H9 (cell line): Measurements from ENCODE around the gene HMG20B. TPM values are rescaled to one million over a fixed set of nuclear protein-coding genes. Genes with fewer than 3 reads are reported as not detected.
A peak's percentile ranks its signal among the peaks of the same experiment; 100 is the strongest.

Experiments used
- DNase-seq: peaks from one replicate; pipeline ENCODE4 v3.0.0-alpha.2; 2017
- H2AFZ ChIP-seq: one replicate; pipeline ENCODE4 v1.6.1; 2013; ENCODE audit warnings: mild to moderate bottlenecking, low read length, control low read depth, moderate library complexity
- H2AK5ac ChIP-seq: 2 replicates; pipeline ENCODE4 v1.6.1; 2013; ENCODE audit warnings: low read length, control low read depth, mixed read lengths; ENCODE audit not compliant: insufficient read length
- H2BK120ac ChIP-seq: one replicate; pipeline ENCODE4 v1.6.1; 2013; ENCODE audit warnings: low read depth, mild to moderate bottlenecking, low read length, control low read depth, inconsistent platforms; ENCODE audit not compliant: poor library complexity, severe bottlenecking
- H2BK12ac ChIP-seq: 2 replicates; pipeline ENCODE4 v1.6.1; 2013; ENCODE audit warnings: low read length, control low read depth, mixed read lengths, low read depth; ENCODE audit not compliant: insufficient read length
- H2BK15ac ChIP-seq: 2 replicates; pipeline ENCODE4 v1.6.1; 2013; ENCODE audit warnings: low read depth, low read length, control low read depth
- H2BK20ac ChIP-seq: one replicate; pipeline ENCODE4 v1.6.1; 2013; ENCODE audit warnings: low read depth, mild to moderate bottlenecking, low read length, control low read depth, inconsistent platforms; ENCODE audit not compliant: poor library complexity, severe bottlenecking
- H2BK5ac ChIP-seq: 2 replicates; pipeline ENCODE4 v1.6.1; 2013; ENCODE audit warnings: low read length, control low read depth, mixed read lengths; ENCODE audit not compliant: insufficient read length
- H3K14ac ChIP-seq: 2 replicates; pipeline ENCODE4 v1.6.1; 2013; ENCODE audit warnings: low read length, control low read depth; ENCODE audit not compliant: insufficient read depth
- H3K18ac ChIP-seq: 2 replicates; pipeline ENCODE4 v1.6.1; 2013; ENCODE audit warnings: low read depth, mild to moderate bottlenecking, mixed read lengths, low read length, control low read depth; ENCODE audit not compliant: insufficient read length
- H3K23ac ChIP-seq: 2 replicates; pipeline ENCODE4 v1.6.1; 2013; ENCODE audit warnings: low read length, control low read depth, mixed read lengths, low read depth; ENCODE audit not compliant: insufficient read length
- H3K23me2 ChIP-seq: 2 replicates; pipeline ENCODE4 v1.6.1; 2013; ENCODE audit warnings: low read depth, mild to moderate bottlenecking, mixed read lengths, low read length, control low read depth; ENCODE audit not compliant: insufficient read length, poor library complexity, severe bottlenecking
- H3K27ac ChIP-seq: 2 replicates; pipeline ENCODE4 v1.5.1; 2013; ENCODE audit warnings: low read length, control low read depth, mixed read lengths, low read depth; ENCODE audit not compliant: insufficient read length
- H3K27me3 ChIP-seq: 2 replicates; pipeline ENCODE4 v1.6.1; 2013; ENCODE audit warnings: low read length, control low read depth, inconsistent platforms; ENCODE audit not compliant: insufficient read depth
- H3K4ac ChIP-seq: 2 replicates; pipeline ENCODE4 v1.6.1; 2013; ENCODE audit warnings: low read depth, mild to moderate bottlenecking, control low read depth, inconsistent platforms, low read length, moderate library complexity
- H3K4me1 ChIP-seq: 2 replicates; pipeline ENCODE4 v1.6.1; 2013; ENCODE audit warnings: low read length, control low read depth, inconsistent platforms; ENCODE audit not compliant: insufficient read depth
- H3K4me2 ChIP-seq: 2 replicates; pipeline ENCODE4 v1.6.1; 2013; ENCODE audit warnings: low read length, control low read depth, mixed read lengths; ENCODE audit not compliant: insufficient read length, insufficient read depth
- H3K56ac ChIP-seq: 2 replicates; pipeline ENCODE4 v1.6.1; 2013; ENCODE audit warnings: low read depth, mild to moderate bottlenecking, mixed read lengths, low read length, control low read depth; ENCODE audit not compliant: insufficient read length
- H3K79me1 ChIP-seq: 2 replicates; pipeline ENCODE4 v1.6.1; 2013; ENCODE audit warnings: low read depth, mild to moderate bottlenecking, moderate library complexity, low read length, control low read depth, inconsistent platforms; ENCODE audit not compliant: insufficient read depth, poor library complexity, severe bottlenecking
- H3K79me2 ChIP-seq: 2 replicates; pipeline ENCODE4 v1.6.1; 2013; ENCODE audit warnings: low read length, control low read depth, inconsistent platforms; ENCODE audit not compliant: insufficient read depth
- H3K9ac ChIP-seq: 2 replicates; pipeline ENCODE4 v1.6.1; 2013; ENCODE audit warnings: low read length, control low read depth, mixed read lengths; ENCODE audit not compliant: insufficient read length; ENCODE audit errors: extremely low read depth
- H3K9me3 ChIP-seq: one replicate; pipeline ENCODE4 v1.6.1; 2013; ENCODE audit warnings: low read depth, low read length, inconsistent platforms; ENCODE audit not compliant: control insufficient read depth
- H3T11ph ChIP-seq: one replicate; pipeline ENCODE4 v1.6.1; 2013; ENCODE audit warnings: mild to moderate bottlenecking, low read length, control low read depth, inconsistent platforms
- H4K20me1 ChIP-seq: one replicate; pipeline ENCODE4 v1.6.1; 2013; ENCODE audit not compliant: control insufficient read depth, insufficient read length, insufficient read depth
- H4K5ac ChIP-seq: 2 replicates; pipeline ENCODE4 v1.6.1; 2013; ENCODE audit warnings: low read depth, mild to moderate bottlenecking, mixed read lengths, low read length, control low read depth; ENCODE audit not compliant: insufficient read length
- H4K8ac ChIP-seq: replicated peaks from 2 replicates; pipeline ENCODE4 v1.6.1; 2013; ENCODE audit warnings: low read length, control low read depth, mixed read lengths, low read depth; ENCODE audit not compliant: insufficient read length
- H4K91ac ChIP-seq: 2 replicates; pipeline ENCODE4 v1.6.1; 2013; ENCODE audit warnings: low read depth, mild to moderate bottlenecking, moderate library complexity, mixed read lengths, low read length, control low read depth; ENCODE audit not compliant: insufficient read length
- H3K27ac Mint-ChIP-seq, 3 experiments: 2 replicates in 2 of 3; 3 replicates in 1 of 3; pipeline ENCODE4 v1.8.0; 2020 to 2021; ENCODE audit warnings: mixed read lengths in 3 of 3, mild to moderate bottlenecking in 1 of 3, moderate library complexity in 1 of 3
- H3K27me3 Mint-ChIP-seq: 2 replicates; pipeline ENCODE4 v1.8.0; 2021; ENCODE audit warnings: low read depth, mild to moderate bottlenecking, moderate library complexity, mixed read lengths
- H3K36me3 Mint-ChIP-seq, 3 experiments: 2 replicates in 2 of 3; 3 replicates in 1 of 3; pipeline ENCODE4 v1.8.0; 2020 to 2021; ENCODE audit warnings: low read depth in 3 of 3, mixed read lengths in 3 of 3; ENCODE audit not compliant: insufficient read depth in 1 of 3
- H3K4me1 Mint-ChIP-seq, 2 experiments: 2 replicates each; pipeline ENCODE4 v1.8.0; 2020; ENCODE audit warnings: mixed read lengths in 2 of 2
- H3K4me3 Mint-ChIP-seq, 2 experiments: 2 replicates in 1 of 2; 3 replicates in 1 of 2; pipeline ENCODE4 v1.8.0; 2020 to 2021; ENCODE audit warnings: mild to moderate bottlenecking in 2 of 2, mixed read lengths in 2 of 2, moderate library complexity in 1 of 2
- H3K9me3 Mint-ChIP-seq, 2 experiments: 2 replicates in 1 of 2; 3 replicates in 1 of 2; pipeline ENCODE4 v1.8.0; 2020; ENCODE audit warnings: mild to moderate bottlenecking in 2 of 2, mixed read lengths in 2 of 2, moderate library complexity in 1 of 2
- WGBS: extraction: QIAGEN DNeasy Blood & Tissue Kit; methylation state at CpG from one replicate; pipeline ENCODE4 v1.1.7; 2013; ENCODE audit warnings: missing lambda C conversion rate, low lambda C conversion rate, mixed read lengths; ENCODE audit not compliant: insufficient read length; ENCODE audit errors: extremely low coverage; 5-methylcytosine and 5-hydroxymethylcytosine counted together
- total RNA-seq: library from RNA; stranded (reverse); gene quantifications from 2 replicates; pipeline ENCODE4 v1.2.1, GENCODE V29; 2021
- TF ChIP-seq, protein P1 (sequence below): fragments of 200-600 bp; sonication (generic); conservative IDR thresholded peaks from 3 replicates; pipeline ENCODE4 v1.8.0; 2021; ENCODE audit warnings: antibody characterized with exemption, mild to moderate bottlenecking

HMG20B gene
- total RNA-seq, 1 experiment from 2014 or later: 58.1 TPM

DNA sequence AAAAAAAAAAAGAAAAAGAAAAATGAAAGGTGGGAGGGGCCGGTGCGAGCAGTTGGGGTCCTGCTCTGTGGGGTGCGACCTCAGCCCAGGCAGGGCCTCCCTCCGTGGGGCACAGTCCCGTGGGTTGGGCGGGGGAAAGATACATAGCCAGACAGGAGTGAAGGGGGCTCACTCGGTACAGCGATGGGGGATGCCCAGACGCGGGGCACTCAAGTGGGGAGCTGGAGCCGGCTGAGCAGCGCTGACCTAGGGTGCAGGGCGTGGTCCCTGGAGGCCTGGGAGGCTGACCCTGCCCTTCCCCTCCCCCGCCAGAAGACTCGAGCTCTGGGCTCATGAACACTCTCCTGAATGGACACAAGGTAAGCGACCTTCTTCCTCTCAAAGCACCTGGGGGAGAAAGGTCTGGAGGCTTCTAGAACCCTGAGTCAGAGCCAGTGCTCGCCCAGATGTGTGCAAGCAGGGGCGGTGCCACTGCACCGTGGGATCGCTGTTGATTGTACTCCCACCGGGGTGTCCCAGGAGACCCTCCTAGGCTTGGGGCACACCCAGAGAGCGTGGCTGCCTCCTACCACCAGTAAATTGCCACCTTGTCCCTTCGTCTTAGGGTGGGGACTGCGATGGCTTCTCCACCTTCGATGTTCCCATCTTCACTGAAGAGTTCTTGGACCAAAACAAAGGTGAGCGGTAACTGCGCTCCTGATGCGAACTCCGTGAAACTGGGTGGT is 3.4 kb downstream of the HMG20B start:
- Mint-ChIP-seq H3K27ac (peak overlapping the region in 1 of 3 experiments; percentile 86; a peak in 2 of 7 replicates), H3K27me3 (peaks cover 23% of the 10 kb centered on the region), H3K9me3 (no peaks in the 10 kb centered on the region; a peak in 1 of 5 replicates), H3K36me3 (peaks cover 8 to 10% (median 9%) of the 10 kb centered on the region in 3 experiments), H3K4me1 (peaks cover 13 to 26% of the 10 kb centered on the region in 2 experiments), H3K4me3 (peak overlapping the region; percentile 70 to 76)
- Histone ChIP-seq H3K27me3 (no peaks in the 10 kb centered on the region; the same call in 1 of the 2 replicates), H4K5ac (no peak overlapping the region), H3K14ac (no peak overlapping the region), H3K18ac (no peak overlapping the region), H3K23me2 (peaks cover 13% of the 10 kb centered on the region), H3K27ac (no peak overlapping the region), H3K56ac (no peak overlapping the region), H3K23ac (no peak overlapping the region), H2BK20ac (no peak overlapping the region), H3K9me3 (no peaks in the 10 kb centered on the region), H2AK5ac (no peak overlapping the region), H2BK15ac (no peak overlapping the region), H4K91ac (no peak overlapping the region), H3K79me2 (no peaks in the 10 kb centered on the region), H4K20me1 (no peaks in the 10 kb centered on the region), H3T11ph (no peak overlapping the region), H2BK5ac (no peak overlapping the region), H3K4me1 (no peaks in the 10 kb centered on the region), H2AFZ (no peak overlapping the region), H2BK120ac (no peak overlapping the region), H3K79me1 (no peaks in the 10 kb centered on the region), H2BK12ac (no peak overlapping the region), H3K9ac (no peak overlapping the region), H3K4me2 (peak overlapping the region; percentile 48), H3K4ac (no peak overlapping the region), H4K8ac (no peak overlapping the region)
- WGBS: no CpG with 5 or more reads among the region's 29 CpGs
- TF ChIP-seq, protein P1, sequence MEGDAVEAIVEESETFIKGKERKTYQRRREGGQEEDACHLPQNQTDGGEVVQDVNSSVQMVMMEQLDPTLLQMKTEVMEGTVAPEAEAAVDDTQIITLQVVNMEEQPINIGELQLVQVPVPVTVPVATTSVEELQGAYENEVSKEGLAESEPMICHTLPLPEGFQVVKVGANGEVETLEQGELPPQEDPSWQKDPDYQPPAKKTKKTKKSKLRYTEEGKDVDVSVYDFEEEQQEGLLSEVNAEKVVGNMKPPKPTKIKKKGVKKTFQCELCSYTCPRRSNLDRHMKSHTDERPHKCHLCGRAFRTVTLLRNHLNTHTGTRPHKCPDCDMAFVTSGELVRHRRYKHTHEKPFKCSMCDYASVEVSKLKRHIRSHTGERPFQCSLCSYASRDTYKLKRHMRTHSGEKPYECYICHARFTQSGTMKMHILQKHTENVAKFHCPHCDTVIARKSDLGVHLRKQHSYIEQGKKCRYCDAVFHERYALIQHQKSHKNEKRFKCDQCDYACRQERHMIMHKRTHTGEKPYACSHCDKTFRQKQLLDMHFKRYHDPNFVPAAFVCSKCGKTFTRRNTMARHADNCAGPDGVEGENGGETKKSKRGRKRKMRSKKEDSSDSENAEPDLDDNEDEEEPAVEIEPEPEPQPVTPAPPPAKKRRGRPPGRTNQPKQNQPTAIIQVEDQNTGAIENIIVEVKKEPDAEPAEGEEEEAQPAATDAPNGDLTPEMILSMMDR: no peak
- no peak for DNase-seq
